Endothelial cell (in vitro differentiated cells): ENCODE data around the gene SH3RF1. TPM values are rescaled to one million over a fixed set of nuclear protein-coding genes. Genes with fewer than 3 reads are reported as not detected.

ENCODE experiments used
- DNase-seq: peaks from one replicate; pipeline ENCODE4 v3.0.0; 2021; ENCODE audit warnings: low spot score
- H3K27ac Mint-ChIP-seq: one replicate; pipeline ENCODE4 v1.8.0; 2021; ENCODE audit warnings: mixed read lengths, inconsistent platforms; ENCODE audit not compliant: unreplicated experiment
- H3K27me3 Mint-ChIP-seq: one replicate; pipeline ENCODE4 v1.8.0; 2021; ENCODE audit warnings: mild to moderate bottlenecking, moderate library complexity, mixed read lengths, inconsistent platforms; ENCODE audit not compliant: unreplicated experiment
- H3K36me3 Mint-ChIP-seq: one replicate; pipeline ENCODE4 v1.8.0; 2021; ENCODE audit warnings: mild to moderate bottlenecking, low read depth, mixed read lengths, inconsistent platforms; ENCODE audit not compliant: unreplicated experiment
- H3K4me1 Mint-ChIP-seq: one replicate; pipeline ENCODE4 v1.8.0; 2021; ENCODE audit warnings: mild to moderate bottlenecking, mixed read lengths, inconsistent platforms; ENCODE audit not compliant: unreplicated experiment
- H3K4me3 Mint-ChIP-seq: one replicate; pipeline ENCODE4 v1.8.0; 2021; ENCODE audit warnings: mild to moderate bottlenecking, mixed read lengths, inconsistent platforms; ENCODE audit not compliant: unreplicated experiment
- H3K9me3 Mint-ChIP-seq: one replicate; pipeline ENCODE4 v1.8.0; 2021; ENCODE audit warnings: mixed read lengths, inconsistent platforms; ENCODE audit not compliant: unreplicated experiment
- CTCF ChIP-seq: fragments of 200-600 bp; sonication (generic); IDR thresholded peaks from one replicate; pipeline ENCODE4 v1.5.0; 2021; ENCODE audit warnings: antibody characterized with exemption; ENCODE audit not compliant: unreplicated experiment
- total RNA-seq: library from RNA; stranded (reverse); fragmentation: NEBNext Ultra II Directional; extraction: Animal tissue kit (Norgen Biotek cat#: 25700); gene quantifications from one replicate; pipeline ENCODE4 v1.2.1, GENCODE V29; 2021; ENCODE audit not compliant: unreplicated experiment

The SH3RF1 gene
- total RNA-seq, 1 donor from 2014 or later, result 23.5 TPM

GRCh38 chr4:169070071-169070894 is 200.5 kb downstream of the SH3RF1 start:
- Mint-ChIP-seq H3K4me1 (peaks cover 6% of the 10 kb centered on the region), H3K9me3 (no peaks in the 10 kb centered on the region), H3K27me3 (peaks cover 1% of the 10 kb centered on the region), H3K36me3 (no peaks in the 10 kb centered on the region), H3K27ac (no peak overlapping the region), H3K4me3 (no peak overlapping the region)
- no peak for TF ChIP-seq CTCF
- no peak for DNase-seq

- no peak overlapping the region for H3K27ac Mint-ChIP-seq
- peaks cover 1% of the 10 kb centered on the region for H3K27me3 Mint-ChIP-seq
- DNase-seq, result no peak
- no peak overlapping the region for H3K4me3 Mint-ChIP-seq
- H3K9me3 Mint-ChIP-seq, result no peaks in the 10 kb centered on the region
- TF ChIP-seq CTCF, result no peak
- peaks cover 6% of the 10 kb centered on the region for H3K4me1 Mint-ChIP-seq
- no peaks in the 10 kb centered on the region for H3K36me3 Mint-ChIP-seq
Observed at GRCh38 chr4:169068423-169068822, 202.3 kb downstream of the SH3RF1 start.

GRCh38 chr4:169066934-169067333 is 203.8 kb downstream of the SH3RF1 start:
- H3K9me3 Mint-ChIP-seq, result no peaks in the 10 kb centered on the region
- no peak for TF ChIP-seq CTCF
- DNase-seq, result no peak
- no peak overlapping the region for H3K4me3 Mint-ChIP-seq
- no peaks in the 10 kb centered on the region for H3K36me3 Mint-ChIP-seq
- H3K27me3 Mint-ChIP-seq, result peaks cover 1% of the 10 kb centered on the region
- peaks cover 6% of the 10 kb centered on the region for H3K4me1 Mint-ChIP-seq
- H3K27ac Mint-ChIP-seq, result no peak overlapping the region

GRCh38 chr4:169064296-169064695 is 206.5 kb downstream of the SH3RF1 start:
- H3K4me1 Mint-ChIP-seq, result peaks cover 3% of the 10 kb centered on the region
- no peaks in the 10 kb centered on the region for H3K27me3 Mint-ChIP-seq
- H3K36me3 Mint-ChIP-seq, result no peaks in the 10 kb centered on the region
- no peak overlapping the region for H3K27ac Mint-ChIP-seq
- TF ChIP-seq CTCF, result no peak
- H3K4me3 Mint-ChIP-seq, result no peak overlapping the region
- DNase-seq, result no peak
- no peaks in the 10 kb centered on the region for H3K9me3 Mint-ChIP-seq

- no peak overlapping the region for H3K27ac Mint-ChIP-seq
- H3K27me3 Mint-ChIP-seq, result no peaks in the 10 kb centered on the region
- no peak overlapping the region for H3K4me3 Mint-ChIP-seq
- no peaks in the 10 kb centered on the region for H3K36me3 Mint-ChIP-seq
- TF ChIP-seq CTCF, result no peak
- H3K4me1 Mint-ChIP-seq, result peaks cover 3% of the 10 kb centered on the region
- no peaks in the 10 kb centered on the region for H3K9me3 Mint-ChIP-seq
- no peak for DNase-seq
Observed at GRCh38 chr4:169063441-169063840, 207.3 kb downstream of the SH3RF1 start.
